Measurements from ENCODE around the gene NEUROD4. TPM values are rescaled to one million over a fixed set of nuclear protein-coding genes. Genes with fewer than 3 reads are reported as not detected.

The NEUROD4 gene
- total RNA-seq, 2 experiments from 2014 or later, result not detected

DNA sequence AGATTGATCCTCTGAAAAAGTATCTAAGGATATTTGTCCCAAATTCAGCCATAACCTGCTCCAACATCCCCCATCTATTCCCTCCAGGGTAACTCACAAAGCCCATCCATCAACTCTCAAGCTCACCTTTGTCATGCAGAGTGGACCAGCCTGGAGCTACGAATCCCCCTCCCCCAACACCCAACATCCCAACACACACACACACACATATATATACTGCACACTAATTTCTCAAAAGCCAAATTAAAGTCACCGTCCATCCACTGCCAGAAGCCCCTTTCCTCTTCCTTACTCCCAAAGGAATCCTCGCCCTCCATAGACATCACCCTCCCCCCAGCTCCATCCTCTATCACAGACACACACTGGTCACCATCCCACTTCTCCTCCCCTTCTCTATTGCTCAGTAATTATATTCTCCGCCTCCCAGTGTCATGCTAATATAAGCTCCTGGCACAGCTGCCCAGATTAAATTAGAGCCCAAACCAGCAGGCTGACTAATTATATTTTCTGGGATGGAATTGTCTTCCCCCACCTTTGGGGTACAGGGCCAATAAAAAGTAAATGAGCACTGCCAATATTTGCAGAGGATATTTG lies 21.7 kb upstream of the NEUROD4 start:
- no peak overlapping the region for H3K27ac Mint-ChIP-seq
- ChIA-PET CTCF (interaction anchor here (0.5 to 13.6 kb wide), 5 partner anchors 39 to 413 kb away, joined by 3 to 697 read pairs (median 5); no protein-coding TSS in a partner anchor), POLR2A (interaction anchor here (1.2 kb wide), 1 partner anchor 74 kb away, joined by 3 read pairs; no protein-coding TSS in a partner anchor)
- intact Hi-C loops (cut with micrococcal nuclease), result no loop called here
- no peaks in the 10 kb centered on the region for H3K9me3 Mint-ChIP-seq
- no peaks in the 10 kb centered on the region for H3K36me3 Mint-ChIP-seq
- peaks cover 10% of the 10 kb centered on the region for H3K4me1 Mint-ChIP-seq (ENCODE audit: low read depth)
- no peak for DNase-seq
- H3K27me3 Mint-ChIP-seq, result no peaks in the 10 kb centered on the region
- no peak overlapping the region for H3K4me3 Mint-ChIP-seq

DNA sequence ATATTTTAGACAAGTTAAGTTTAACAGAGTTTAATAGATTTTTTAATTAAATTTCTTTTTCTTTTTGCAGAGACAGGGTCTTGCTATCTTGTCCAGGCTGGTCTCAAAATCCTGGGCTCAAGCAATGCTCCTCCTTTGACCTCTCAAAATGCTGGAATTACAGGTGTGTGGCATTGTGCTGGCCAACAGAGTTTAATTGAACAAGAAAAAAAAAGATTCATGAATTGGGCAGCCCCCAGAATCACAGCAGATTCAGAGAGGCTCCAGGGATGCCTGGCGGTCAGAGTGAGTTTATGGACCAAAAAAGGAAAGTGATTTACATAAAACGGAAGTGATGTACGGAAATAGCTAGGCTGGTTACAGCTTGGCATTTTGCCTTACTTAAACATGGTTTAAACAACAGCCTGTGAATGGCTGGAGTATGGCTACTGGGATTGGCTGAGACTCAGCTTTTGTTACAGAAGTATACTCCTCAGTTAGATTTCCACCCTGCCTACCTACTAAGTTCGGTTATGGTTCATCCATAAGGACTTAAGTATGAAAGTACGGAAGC lies 20.7 kb upstream of the NEUROD4 start:
- intact Hi-C loops (cut with micrococcal nuclease), result no loop called here
- CTCF ChIA-PET, result interaction anchor here (0.6 to 13.6 kb wide), 3 partner anchors 74 to 341 kb away, joined by 3 to 697 read pairs (median 4); no protein-coding TSS in a partner anchor
- no peaks in the 10 kb centered on the region for H3K36me3 Mint-ChIP-seq
- H3K4me1 Mint-ChIP-seq (ENCODE audit: low read depth), result peaks cover 7% of the 10 kb centered on the region
- H3K27ac Mint-ChIP-seq, result no peak overlapping the region
- POLR2A ChIA-PET, result interaction anchor here (0.6 kb wide), 1 partner anchor 48 kb away, joined by 3 read pairs; no protein-coding TSS in a partner anchor
- no peak overlapping the region for H3K4me3 Mint-ChIP-seq
- no peaks in the 10 kb centered on the region for H3K27me3 Mint-ChIP-seq
- DNase-seq, result no peak
- no peaks in the 10 kb centered on the region for H3K9me3 Mint-ChIP-seq

DNA sequence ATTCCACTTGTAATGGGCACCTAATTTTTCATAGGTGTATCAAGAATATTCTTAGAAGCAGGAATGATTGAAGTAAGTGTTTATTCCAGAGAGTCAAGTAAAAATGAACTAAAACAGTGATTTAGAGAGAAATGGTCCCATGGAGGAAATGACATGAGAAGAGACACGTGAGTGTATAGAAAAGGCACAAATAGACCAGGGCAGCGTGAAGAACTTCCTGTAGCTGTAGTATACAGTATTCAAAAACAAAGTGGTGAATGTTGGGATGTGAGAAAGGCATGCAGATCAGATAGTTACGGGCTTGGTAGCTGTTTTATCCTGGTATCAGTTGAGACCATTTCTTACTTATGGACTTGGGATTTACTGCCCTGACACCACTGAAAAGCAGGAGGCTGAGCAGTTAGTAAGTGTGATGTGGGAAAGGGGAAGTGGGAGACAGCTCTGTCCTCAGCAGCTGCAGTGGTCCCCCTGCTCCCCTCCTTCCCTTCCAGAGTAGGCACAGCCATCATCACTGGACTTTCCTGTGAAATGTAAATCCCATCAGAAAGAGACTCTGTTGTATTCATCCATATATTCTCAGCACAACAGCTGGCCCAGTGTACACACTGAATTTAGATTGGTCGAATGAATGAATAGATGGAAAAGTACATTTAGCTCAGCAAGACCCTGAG lies 18.4 kb upstream of the NEUROD4 start:
- no peak overlapping the region for H3K27ac Mint-ChIP-seq
- no peak for DNase-seq
- ChIA-PET CTCF (interaction anchor here (0.6 to 13.6 kb wide), 3 partner anchors 8 to 71 kb away, joined by 4 to 697 read pairs (median 17); no protein-coding TSS in a partner anchor), POLR2A (no interaction called here)
- no peak overlapping the region for H3K4me3 Mint-ChIP-seq
- no peaks in the 10 kb centered on the region for H3K27me3 Mint-ChIP-seq
- peaks cover 7% of the 10 kb centered on the region for H3K4me1 Mint-ChIP-seq (ENCODE audit: low read depth)
- peaks cover 5% of the 10 kb centered on the region for H3K9me3 Mint-ChIP-seq
- intact Hi-C loops (cut with micrococcal nuclease), result no loop called here
- peaks cover 12% of the 10 kb centered on the region for H3K36me3 Mint-ChIP-seq

DNA sequence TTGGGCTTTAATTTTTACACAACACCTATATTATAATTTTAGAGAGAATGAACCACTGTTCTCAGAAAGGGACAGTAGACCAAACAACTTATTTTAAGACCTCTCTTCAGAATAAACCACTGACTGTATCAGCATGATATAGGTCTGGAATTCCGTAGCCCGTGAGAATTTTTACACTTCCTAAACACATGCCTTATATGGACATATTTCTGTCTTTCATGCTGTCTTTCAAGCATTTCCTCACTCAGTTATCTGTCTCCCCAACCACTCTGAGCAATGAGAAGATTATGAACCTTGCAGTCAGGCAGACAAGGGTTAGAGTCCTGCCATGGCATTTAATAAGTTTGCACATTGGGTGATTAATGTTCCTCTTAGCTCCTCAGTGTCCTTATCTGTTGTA lies 17.4 kb upstream of the NEUROD4 start:
- POLR2A ChIA-PET, result no interaction called here
- Mint-ChIP-seq H3K27ac (no peak overlapping the region), H3K4me3 (no peak overlapping the region), H3K4me1 (ENCODE audit: low read depth) (peaks cover 7% of the 10 kb centered on the region), H3K9me3 (peaks cover 12% of the 10 kb centered on the region), H3K27me3 (no peaks in the 10 kb centered on the region), H3K36me3 (peaks cover 12% of the 10 kb centered on the region)
- CTCF ChIA-PET, result interaction anchor here (3.4 to 13.6 kb wide), 2 partner anchors 9 to 70 kb away, joined by 17 to 697 read pairs; no protein-coding TSS in a partner anchor
- no peak for DNase-seq
- intact Hi-C loops (cut with micrococcal nuclease), result no loop called here

DNA sequence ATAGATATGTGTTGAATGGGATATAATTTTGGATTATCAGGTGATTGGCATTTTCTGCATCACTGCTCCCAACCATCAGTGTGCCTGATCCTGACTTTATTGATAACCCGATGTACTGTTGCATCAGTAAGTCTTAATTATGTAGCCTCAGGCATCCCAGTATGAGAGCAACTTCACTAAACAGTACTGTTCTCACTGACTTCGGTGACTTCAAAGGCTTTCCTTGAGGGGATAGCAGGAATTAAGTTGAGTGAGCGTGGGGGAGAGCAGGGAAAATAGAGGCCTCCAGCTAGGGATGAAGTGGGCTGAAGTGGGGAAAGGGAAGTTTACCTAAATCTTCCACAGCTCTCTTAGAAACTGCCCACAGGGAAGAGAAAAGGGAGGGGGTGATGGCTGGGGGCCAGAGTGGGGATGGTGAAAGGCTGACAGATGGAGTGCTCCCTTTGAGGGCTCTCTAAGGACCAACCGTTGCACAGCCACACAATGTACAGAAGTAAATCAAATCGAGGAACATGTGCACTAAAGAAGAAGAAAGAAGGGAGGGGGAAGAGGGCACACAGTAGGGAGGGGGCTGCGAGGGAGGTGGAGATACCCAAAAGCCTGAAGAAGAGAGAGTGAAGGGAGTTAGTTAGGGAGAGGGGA lies 10.7 kb upstream of the NEUROD4 start:
- ChIA-PET POLR2A (no interaction called here), CTCF (interaction anchor here (3.6 kb wide), 1 partner anchor 63 kb away, joined by 12 read pairs; no protein-coding TSS in a partner anchor)
- intact Hi-C loops (cut with micrococcal nuclease), result no loop called here
- H3K27me3 Mint-ChIP-seq, result no peaks in the 10 kb centered on the region
- peaks cover 20% of the 10 kb centered on the region for H3K36me3 Mint-ChIP-seq
- peaks cover 23% of the 10 kb centered on the region for H3K9me3 Mint-ChIP-seq
- H3K4me3 Mint-ChIP-seq, result no peak overlapping the region
- no peaks in the 10 kb centered on the region for H3K4me1 Mint-ChIP-seq (ENCODE audit: low read depth)
- no peak overlapping the region for H3K27ac Mint-ChIP-seq
- no peak for DNase-seq

DNA sequence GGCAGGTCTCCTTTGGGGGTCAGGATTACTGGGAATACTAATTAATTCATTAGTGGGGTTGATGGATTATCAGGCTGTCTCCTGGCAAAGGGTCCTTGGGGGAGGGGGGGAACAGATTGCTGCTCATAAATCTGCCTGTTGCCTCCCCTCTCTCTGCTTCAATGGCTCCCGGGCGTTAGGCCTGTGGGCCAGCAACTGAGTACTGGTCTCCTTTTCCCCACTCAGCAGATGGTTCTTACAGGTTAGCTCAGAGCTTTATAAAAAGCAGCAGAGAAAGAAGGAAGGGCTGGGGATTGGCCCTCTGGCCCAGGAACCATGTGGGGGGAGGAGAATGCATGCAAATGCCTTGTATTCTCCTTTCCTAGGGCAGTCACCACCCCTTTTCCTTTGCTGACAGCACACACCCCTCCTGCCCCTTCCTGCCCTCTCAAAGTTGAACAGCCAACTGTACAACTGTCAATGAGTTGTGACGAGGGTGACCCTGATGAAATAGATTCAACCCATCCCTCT lies 2.3 kb upstream of the NEUROD4 start:
- intact Hi-C loops (cut with micrococcal nuclease), result no loop called here
- ChIA-PET CTCF (no interaction called here), POLR2A (no interaction called here)
- H3K27ac Mint-ChIP-seq, result no peak overlapping the region
- DNase-seq, result no peak
- H3K4me3 Mint-ChIP-seq, result no peak overlapping the region
- peaks cover 5% of the 10 kb centered on the region for H3K36me3 Mint-ChIP-seq
- peaks cover 7% of the 10 kb centered on the region for H3K9me3 Mint-ChIP-seq
- H3K4me1 Mint-ChIP-seq (ENCODE audit: low read depth), result peaks cover 5% of the 10 kb centered on the region
- H3K27me3 Mint-ChIP-seq, result peaks cover 24% of the 10 kb centered on the region

DNA sequence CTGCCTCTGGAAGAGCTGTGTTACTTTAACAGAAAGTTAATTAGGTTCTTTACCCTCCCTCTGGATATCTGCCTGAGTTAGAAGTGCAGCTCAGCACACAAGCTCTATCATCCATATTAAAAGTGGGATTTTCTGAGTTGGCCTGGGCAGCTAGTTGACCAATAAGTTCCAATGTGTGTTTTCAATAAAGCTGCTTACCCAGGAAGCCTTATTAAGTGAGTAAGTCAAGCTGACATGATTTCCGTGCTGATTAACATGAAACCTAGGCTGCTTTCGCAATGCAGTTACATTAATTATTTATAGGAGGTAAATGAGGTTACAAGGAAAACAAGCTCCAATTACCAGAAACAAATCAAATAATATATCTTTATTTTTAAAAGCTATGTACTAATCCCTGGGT lies 4.8 kb downstream of the NEUROD4 start:
- CTCF ChIA-PET, result interaction anchor here (1.3 to 2.6 kb wide), 2 partner anchors 44 to 47 kb away, joined by 4 to 10 read pairs; no protein-coding TSS in a partner anchor
- Mint-ChIP-seq H3K27ac (no peak overlapping the region), H3K27me3 (peaks cover 29% of the 10 kb centered on the region)

DNA sequence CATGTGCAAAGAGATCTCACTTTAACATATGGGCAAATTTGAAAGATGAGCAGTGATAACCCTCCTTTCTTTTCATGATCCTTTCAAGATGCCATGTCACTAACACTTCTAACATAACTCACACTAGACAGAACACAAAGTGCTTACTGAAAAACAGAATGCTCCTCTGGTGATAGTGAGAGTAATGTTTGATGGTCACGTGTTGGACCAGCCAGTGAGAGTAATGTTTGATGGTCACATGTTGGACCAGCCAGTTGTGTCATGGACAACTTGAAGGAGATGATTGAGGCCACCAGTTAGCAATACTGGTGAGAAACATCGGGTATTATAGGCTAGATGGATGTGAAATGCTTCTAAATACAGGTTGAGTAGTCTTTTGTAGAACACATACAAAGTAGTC lies 5.7 kb downstream of the NEUROD4 start:
- H3K4me1 Mint-ChIP-seq (ENCODE audit: low read depth), result no peaks in the 10 kb centered on the region
- POLR2A ChIA-PET, result no interaction called here
- H3K27me3 Mint-ChIP-seq, result peaks cover 21% of the 10 kb centered on the region
- H3K36me3 Mint-ChIP-seq, result no peaks in the 10 kb centered on the region
- no peak for DNase-seq
- no peak overlapping the region for H3K27ac Mint-ChIP-seq
- no peaks in the 10 kb centered on the region for H3K9me3 Mint-ChIP-seq
- CTCF ChIA-PET, result interaction anchor here (1.3 to 2.6 kb wide), 2 partner anchors 43 to 46 kb away, joined by 4 to 10 read pairs; no protein-coding TSS in a partner anchor
- intact Hi-C loops (cut with micrococcal nuclease), result no loop called here
- no peak overlapping the region for H3K4me3 Mint-ChIP-seq

More for the DNA sequence above, 4.8 kb downstream of the NEUROD4 start:
- no peaks in the 10 kb centered on the region for H3K36me3 Mint-ChIP-seq
- POLR2A ChIA-PET, result no interaction called here
- intact Hi-C loops (cut with micrococcal nuclease), result no loop called here
- H3K4me3 Mint-ChIP-seq, result no peak overlapping the region
- no peak for DNase-seq
- H3K4me1 Mint-ChIP-seq (ENCODE audit: low read depth), result peaks cover 4% of the 10 kb centered on the region
- no peaks in the 10 kb centered on the region for H3K9me3 Mint-ChIP-seq

DNA sequence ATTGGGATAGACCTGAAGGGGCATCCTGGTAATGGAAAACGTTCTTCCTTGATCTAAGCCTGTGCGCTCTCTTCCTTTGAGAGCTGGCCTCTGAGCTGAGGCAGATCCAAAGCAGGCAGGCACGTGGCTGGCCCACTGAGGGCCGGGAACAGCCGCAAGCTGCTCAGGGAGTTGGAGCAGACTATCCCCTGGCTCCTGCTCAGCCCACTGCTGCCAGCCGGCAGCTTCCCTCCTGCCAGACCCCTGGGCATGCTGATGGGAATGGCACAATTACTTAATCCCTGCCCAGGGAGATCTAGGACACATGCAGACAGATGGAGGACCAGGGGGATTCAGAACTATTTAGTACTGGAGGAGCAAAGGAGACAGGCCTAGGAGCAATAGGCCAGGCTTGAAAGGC lies 14.4 kb downstream of the NEUROD4 start:
- H3K27ac Mint-ChIP-seq, result no peak overlapping the region
- H3K36me3 Mint-ChIP-seq, result no peaks in the 10 kb centered on the region
- DNase-seq, result no peak
- H3K4me3 Mint-ChIP-seq, result no peak overlapping the region
- no peaks in the 10 kb centered on the region for H3K9me3 Mint-ChIP-seq
- CTCF ChIA-PET, result interaction anchor here (0.7 to 3.3 kb wide), 4 partner anchors 34 to 285 kb away, joined by 3 to 11 read pairs (median 6); no protein-coding TSS in a partner anchor
- H3K27me3 Mint-ChIP-seq, result peaks cover 4% of the 10 kb centered on the region
- peaks cover 27% of the 10 kb centered on the region for H3K4me1 Mint-ChIP-seq (ENCODE audit: low read depth)
- POLR2A ChIA-PET, result no interaction called here
- intact Hi-C loops (cut with micrococcal nuclease), result no loop called here

DNA sequence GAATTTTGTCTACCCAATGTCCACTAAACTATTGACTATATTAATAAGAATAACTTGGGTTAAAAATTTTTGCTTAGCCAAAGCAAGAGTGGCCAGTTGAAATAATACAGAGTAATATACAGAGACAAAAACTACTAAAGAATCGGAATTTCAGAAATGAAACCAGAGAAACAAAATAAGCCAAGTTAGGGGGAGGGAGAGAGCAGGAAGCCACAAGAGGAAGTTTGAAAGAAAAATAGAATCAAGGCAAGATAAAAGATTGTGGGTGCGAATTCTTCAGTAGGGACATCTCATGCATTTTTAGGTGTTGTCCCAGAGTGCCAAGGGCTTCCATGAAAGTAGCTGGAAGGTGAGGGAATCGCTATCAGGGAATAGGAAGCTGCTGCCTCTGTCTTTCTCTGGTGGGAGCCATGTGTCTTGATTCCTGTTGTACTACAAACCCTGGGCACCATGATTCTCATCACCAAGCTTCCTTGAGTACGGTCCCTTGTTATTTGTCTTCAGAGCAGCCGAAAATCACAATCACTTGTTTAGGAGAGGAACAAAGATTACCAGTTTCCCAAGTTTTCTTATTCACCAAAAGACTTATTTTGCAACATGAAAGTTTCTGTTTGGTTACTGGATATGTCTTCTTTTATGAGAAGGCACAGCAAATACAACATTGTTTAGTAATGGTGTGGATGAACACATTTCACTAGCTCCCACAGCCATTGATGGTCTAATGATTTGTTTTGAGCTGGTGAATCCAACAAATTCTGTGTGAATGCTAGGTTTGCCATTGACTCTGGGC lies 16.7 kb downstream of the NEUROD4 start:
- Mint-ChIP-seq H3K27ac (no peak overlapping the region), H3K27me3 (peaks cover 2% of the 10 kb centered on the region), H3K36me3 (no peaks in the 10 kb centered on the region), H3K9me3 (no peaks in the 10 kb centered on the region), H3K4me3 (peak overlapping the region; percentile 7), H3K4me1 (ENCODE audit: low read depth) (peaks cover 27% of the 10 kb centered on the region)
- CTCF ChIA-PET, result interaction anchor here (0.6 to 2.4 kb wide), 4 partner anchors 18 to 619 kb away, joined by 3 to 10 read pairs (median 5); no protein-coding TSS in a partner anchor
- no peak for DNase-seq
- POLR2A ChIA-PET, result no interaction called here
- intact Hi-C loops (cut with micrococcal nuclease), result no loop called here

DNA sequence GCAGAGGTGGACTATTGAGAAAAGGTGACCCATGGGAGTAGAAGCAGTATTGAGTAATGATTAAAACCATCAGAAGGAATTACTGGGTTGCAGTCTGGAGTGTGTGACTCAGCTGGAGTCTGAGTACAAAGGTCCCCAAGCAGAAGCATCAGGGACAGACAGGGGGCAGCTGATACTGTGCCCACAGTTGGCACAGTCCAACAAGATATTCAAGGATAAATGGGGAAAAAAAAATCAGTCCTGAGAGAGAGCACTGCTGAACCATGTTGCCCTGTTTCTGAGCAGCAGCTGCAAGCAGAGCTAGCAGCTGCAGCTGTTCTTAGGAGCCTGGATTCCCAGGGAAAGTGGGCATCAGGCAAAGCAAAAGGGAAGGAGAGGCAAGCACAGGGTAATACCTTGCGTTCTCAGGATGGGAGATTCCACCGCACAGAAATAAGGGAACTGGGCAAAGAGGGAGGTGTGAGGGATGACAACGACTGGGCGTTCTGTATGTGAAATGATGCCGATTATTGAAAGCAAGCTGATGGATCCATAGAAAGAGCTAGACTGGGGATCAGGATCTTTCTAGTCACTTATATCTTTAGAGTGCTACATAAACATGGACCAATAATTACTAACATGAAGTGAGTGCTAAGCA lies 17.7 kb downstream of the NEUROD4 start:
- POLR2A ChIA-PET, result no interaction called here
- CTCF ChIA-PET, result interaction anchor here (2.1 to 2.4 kb wide), 2 partner anchors 30 to 34 kb away, joined by 7 to 10 read pairs; no protein-coding TSS in a partner anchor
- no peak overlapping the region for H3K4me3 Mint-ChIP-seq
- H3K4me1 Mint-ChIP-seq (ENCODE audit: low read depth), result peaks cover 27% of the 10 kb centered on the region
- H3K27ac Mint-ChIP-seq, result no peak overlapping the region
- intact Hi-C loops (cut with micrococcal nuclease), result no loop called here
- H3K27me3 Mint-ChIP-seq, result peaks cover 2% of the 10 kb centered on the region
- no peak for DNase-seq
- H3K36me3 Mint-ChIP-seq, result no peaks in the 10 kb centered on the region
- no peaks in the 10 kb centered on the region for H3K9me3 Mint-ChIP-seq
